HUES64 (cell line): ENCODE measurements around the gene ADAM12.

ENCODE experiments used
- H3K27ac ChIP-seq: 2 replicates; pipeline ENCODE4 v1.7.0; 2013; ENCODE audit warnings: low read depth, low read length, inconsistent platforms
- H3K27me3 ChIP-seq: 2 replicates; pipeline ENCODE4 v1.6.1; 2013; ENCODE audit warnings: mild to moderate bottlenecking, low read length; ENCODE audit not compliant: insufficient read depth
- H3K36me3 ChIP-seq: 2 replicates; pipeline ENCODE4 v1.6.1; 2013; ENCODE audit warnings: mild to moderate bottlenecking, low read length; ENCODE audit not compliant: insufficient read depth
- H3K4me1 ChIP-seq: 2 replicates; pipeline ENCODE4 v1.6.1; 2013; ENCODE audit warnings: mild to moderate bottlenecking, low read length, moderate library complexity; ENCODE audit not compliant: insufficient read depth
- H3K4me3 ChIP-seq: 2 replicates; pipeline ENCODE4 v1.5.1; 2013; ENCODE audit warnings: mild to moderate bottlenecking, low read length, moderate library complexity
- H3K9ac ChIP-seq: 2 replicates; pipeline ENCODE4 v1.6.1; 2013; ENCODE audit warnings: mild to moderate bottlenecking, low read depth, low read length
- H3K9me3 ChIP-seq: 2 replicates; pipeline ENCODE4 v1.6.1; 2013; ENCODE audit warnings: low read depth, low read length; ENCODE audit not compliant: insufficient read depth
- WGBS: fragments of 150-250, 120-280 bp; methylation state at CpG from one replicate; pipeline ENCODE4 v1.1.7; 2013; ENCODE audit warnings: missing lambda C conversion rate; 5-methylcytosine and 5-hydroxymethylcytosine counted together

Gene ADAM12

DNA sequence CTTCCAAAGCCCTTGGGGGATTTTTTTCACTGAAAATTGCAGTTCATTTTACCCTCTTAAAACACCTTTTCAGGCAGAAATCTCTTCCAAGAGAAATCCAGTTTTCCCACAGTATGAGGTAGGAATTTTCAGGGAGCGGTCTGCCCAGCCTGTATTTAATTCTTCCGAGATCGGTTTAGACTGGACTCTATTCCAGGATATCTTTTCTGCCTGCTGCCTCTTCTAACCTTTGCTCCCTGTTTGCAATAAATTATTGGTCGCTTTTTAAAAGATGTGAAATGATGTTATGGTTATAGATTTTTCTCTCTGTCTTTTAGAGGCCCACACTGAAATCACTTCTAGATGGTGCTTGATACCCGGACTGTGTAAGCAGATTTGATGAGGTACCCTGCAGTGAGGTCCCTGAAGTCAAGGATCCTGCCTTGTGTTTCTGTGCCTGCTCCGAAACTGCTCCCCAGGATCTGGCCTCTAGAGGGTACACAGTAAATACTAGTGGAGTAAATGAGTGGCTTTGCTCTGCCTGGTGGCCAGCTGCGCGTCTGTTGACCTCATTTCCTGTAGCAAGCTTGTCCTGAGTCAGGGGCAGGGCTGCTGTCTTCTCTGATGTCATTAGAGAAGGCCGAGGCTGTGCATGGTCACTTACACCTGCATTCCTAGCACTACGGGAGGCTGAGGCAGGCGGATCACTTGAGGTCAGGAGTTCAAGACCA lies 300.3 kb downstream of the ADAM12 start:
- 87% methylated on average over 11 of the region's 11 CpGs for WGBS
- H3K4me3 ChIP-seq, result no peak overlapping the region
- H3K27me3 ChIP-seq, result no peaks in the 10 kb centered on the region
- no peaks in the 10 kb centered on the region for H3K4me1 ChIP-seq
- no peak overlapping the region for H3K27ac ChIP-seq
- H3K9me3 ChIP-seq, result no peaks in the 10 kb centered on the region
- H3K9ac ChIP-seq, result no peak overlapping the region
- no peaks in the 10 kb centered on the region for H3K36me3 ChIP-seq

DNA sequence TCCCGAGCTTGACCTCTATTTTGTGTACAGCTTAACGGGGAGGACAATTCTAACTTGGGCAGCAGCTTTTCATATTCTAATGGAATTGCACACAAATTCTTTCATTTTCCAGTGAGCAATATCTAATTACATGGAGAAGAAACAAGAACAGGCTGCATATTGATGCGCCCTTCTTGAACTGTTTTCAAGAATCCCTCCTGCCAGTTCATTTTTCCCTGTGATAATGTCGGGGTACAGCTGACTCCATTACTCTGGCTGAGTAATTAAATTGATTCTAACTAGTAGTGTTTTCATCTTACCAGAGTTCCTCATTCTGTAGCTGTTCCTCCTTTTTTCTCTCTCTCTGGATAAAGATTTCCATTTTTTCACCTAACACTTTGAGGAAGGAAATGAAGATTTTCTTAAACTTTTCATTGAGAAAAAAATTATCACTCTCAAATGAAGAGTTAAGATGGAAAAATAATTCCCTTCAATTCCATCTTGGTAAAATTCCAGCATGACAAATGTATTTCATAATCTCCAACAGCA lies 301.1 kb downstream of the ADAM12 start:
- H3K9ac ChIP-seq, result no peak overlapping the region
- WGBS, result 95% methylated on average over 3 of the region's 4 CpGs

DNA sequence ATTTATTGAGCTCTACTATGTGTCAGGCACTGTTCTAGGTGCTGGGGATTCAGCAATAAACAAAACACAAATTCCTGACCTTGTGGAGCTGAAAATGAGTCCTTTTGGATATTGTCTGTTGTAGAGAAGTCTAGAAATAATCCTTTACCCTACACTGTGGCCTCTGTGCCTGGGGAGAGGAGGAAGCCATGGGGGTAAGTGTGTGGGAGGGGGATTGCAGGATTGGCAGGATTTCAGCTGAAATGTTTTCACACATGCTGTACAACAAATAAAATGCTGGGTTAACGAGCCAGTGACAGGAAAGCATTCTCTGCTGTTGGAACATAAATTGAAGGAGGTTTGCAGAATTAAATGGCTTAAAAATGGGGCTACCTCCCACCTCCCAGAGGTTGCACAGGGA lies 302.5 kb downstream of the ADAM12 start:
- Histone ChIP-seq H3K4me3 (no peak overlapping the region), H3K4me1 (no peaks in the 10 kb centered on the region), H3K27me3 (no peaks in the 10 kb centered on the region), H3K36me3 (no peaks in the 10 kb centered on the region), H3K27ac (no peak overlapping the region), H3K9me3 (no peaks in the 10 kb centered on the region), H3K9ac (no peak overlapping the region)
- 88% methylated on average over 1 of the region's 1 CpG for WGBS

More for the DNA sequence above, 301.1 kb downstream of the ADAM12 start:
- H3K36me3 ChIP-seq, result no peaks in the 10 kb centered on the region
- H3K27ac ChIP-seq, result no peak overlapping the region
- H3K4me1 ChIP-seq, result no peaks in the 10 kb centered on the region
- no peaks in the 10 kb centered on the region for H3K9me3 ChIP-seq
- no peaks in the 10 kb centered on the region for H3K27me3 ChIP-seq
- H3K4me3 ChIP-seq, result no peak overlapping the region

DNA sequence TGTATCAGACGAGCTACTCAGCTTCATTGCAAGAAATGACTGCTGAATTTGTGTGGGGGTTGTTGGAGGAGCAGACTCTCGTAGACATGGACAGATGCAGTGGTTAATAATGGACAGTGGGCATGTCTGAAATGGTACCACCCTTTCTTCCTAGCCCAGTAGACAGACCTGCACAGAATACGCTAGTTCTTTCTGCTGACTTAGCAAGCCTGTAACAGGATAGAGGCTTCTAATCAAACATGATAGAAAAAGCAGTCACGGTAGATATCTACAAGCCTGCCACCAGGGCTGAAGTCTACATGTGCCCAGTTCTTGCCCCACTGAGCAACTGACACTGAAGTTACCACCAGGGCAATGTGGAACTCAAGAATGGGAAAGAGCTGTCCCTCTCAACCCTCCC lies 303.9 kb downstream of the ADAM12 start:
- Histone ChIP-seq H3K27ac (no peak overlapping the region), H3K9me3 (no peaks in the 10 kb centered on the region), H3K36me3 (no peaks in the 10 kb centered on the region), H3K4me3 (no peak overlapping the region), H3K4me1 (no peaks in the 10 kb centered on the region), H3K27me3 (no peaks in the 10 kb centered on the region), H3K9ac (no peak overlapping the region)
- WGBS, result 95% methylated on average over 4 of the region's 4 CpGs

DNA sequence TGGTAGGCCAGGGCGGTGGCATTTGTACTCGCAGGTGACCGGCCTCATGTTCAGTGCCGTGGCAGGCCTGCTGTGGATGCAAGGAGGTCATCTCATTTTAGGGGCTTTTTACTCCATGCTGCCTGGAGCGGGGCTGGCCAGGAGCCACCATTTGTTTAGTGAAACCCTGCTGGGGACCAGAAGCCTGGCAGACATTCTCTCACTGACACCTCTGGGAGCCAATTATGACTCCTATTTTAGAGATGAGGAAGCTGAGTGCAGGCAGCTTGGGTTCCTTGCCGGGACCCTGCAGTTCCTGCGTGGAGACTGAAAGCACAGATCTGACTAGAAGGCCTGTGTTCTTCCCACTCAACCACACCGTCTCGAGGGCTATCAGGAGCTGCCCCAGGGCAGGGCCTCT lies 305.3 kb downstream of the ADAM12 start:
- H3K4me1 ChIP-seq, result no peaks in the 10 kb centered on the region
- H3K4me3 ChIP-seq, result no peak overlapping the region
- H3K9me3 ChIP-seq, result no peaks in the 10 kb centered on the region
- 94% methylated on average over 9 of the region's 9 CpGs for WGBS
- no peaks in the 10 kb centered on the region for H3K36me3 ChIP-seq
- H3K9ac ChIP-seq, result no peak overlapping the region
- H3K27me3 ChIP-seq, result no peaks in the 10 kb centered on the region
- no peak overlapping the region for H3K27ac ChIP-seq

DNA sequence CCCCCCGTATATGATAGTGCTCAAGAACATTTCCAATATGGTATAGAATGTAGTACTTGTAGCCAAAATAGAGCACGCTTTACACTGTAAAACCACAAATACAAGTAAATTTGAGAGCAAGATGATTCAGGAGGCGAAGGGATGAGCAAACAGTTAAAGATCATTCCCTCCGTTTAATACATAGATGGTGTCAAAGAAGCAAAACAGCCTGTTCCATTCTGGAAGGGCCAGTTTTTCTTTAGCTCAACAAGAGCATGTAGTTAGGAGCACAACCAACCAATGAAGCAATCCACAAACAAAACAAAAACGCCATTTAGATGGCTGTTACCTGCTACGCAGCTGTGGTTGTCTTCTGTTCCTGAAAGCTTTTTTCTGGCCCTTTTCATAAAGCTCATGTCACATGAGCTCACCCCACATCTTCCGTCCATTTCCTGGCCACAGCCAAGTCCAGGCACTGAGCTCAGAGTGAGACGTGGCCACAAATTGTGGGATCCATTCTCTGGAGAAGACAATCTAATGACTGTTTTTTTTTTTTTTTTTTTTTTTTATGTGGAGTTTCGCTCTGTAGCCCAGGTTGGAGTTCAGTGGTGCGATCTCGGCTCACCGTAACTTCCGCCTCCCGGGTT lies 306.3 kb downstream of the ADAM12 start:
- Histone ChIP-seq H3K36me3 (no peaks in the 10 kb centered on the region), H3K27ac (no peak overlapping the region), H3K4me1 (no peaks in the 10 kb centered on the region)

DNA sequence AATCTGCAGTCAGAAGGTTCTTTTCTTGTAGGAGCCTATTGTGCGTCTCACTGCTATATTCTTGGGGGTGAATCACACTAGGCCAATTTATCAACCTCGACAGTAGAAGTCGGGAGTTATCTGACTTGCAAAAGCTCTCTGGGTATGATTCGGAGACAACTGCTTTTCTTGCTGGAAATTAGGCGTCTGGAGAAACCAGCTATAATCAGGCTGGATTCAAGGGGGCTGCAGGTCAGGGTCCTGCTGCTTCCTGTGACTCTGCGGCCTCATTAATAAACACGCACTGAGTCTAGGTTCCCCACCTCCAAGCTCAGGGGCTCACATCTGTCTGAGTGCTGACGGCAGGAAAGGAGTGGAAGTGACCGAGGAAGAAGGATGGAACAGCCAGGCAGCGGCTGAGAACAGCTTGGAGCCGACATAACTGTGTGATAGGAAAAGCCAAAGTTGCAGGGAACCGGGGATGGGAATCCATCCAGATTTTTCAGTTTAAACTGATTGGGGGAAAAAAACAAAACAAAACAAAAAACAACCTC lies 307.3 kb downstream of the ADAM12 start:
- Histone ChIP-seq H3K4me3 (no peak overlapping the region), H3K9ac (no peak overlapping the region), H3K27me3 (no peaks in the 10 kb centered on the region), H3K4me1 (no peaks in the 10 kb centered on the region), H3K36me3 (no peaks in the 10 kb centered on the region), H3K9me3 (no peaks in the 10 kb centered on the region), H3K27ac (no peak overlapping the region)
- WGBS, result 80% methylated on average over 12 of the region's 12 CpGs

More for the DNA sequence above, 306.3 kb downstream of the ADAM12 start:
- Histone ChIP-seq H3K27me3 (no peaks in the 10 kb centered on the region), H3K9me3 (no peaks in the 10 kb centered on the region), H3K4me3 (no peak overlapping the region), H3K9ac (no peak overlapping the region)
- WGBS, result 97% methylated on average over 14 of the region's 14 CpGs

DNA sequence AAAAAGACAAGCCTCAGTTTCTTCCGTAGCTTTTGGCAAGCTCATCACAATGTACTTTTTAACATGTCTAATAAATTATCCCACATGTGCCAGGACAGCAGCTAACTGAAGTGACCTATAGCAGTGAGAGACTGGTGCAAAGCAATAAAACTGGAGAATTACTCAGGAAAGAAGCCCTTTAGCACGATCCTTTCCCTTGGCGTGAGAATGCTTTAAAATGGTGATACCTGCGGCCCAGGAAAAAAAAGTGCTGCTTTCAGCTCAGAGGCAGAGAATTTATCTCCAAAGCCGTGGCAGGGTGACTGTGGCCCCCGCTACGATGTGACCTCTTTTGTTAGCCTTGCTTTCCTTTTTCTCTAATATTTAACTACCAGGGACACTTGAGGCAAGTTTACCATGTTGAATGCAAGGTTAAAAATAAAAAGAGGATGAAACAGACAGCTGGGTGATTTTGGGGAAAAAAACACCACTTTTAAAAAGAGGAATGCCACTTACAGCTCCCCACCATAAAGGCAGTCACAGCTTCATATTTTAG lies 307.9 kb downstream of the ADAM12 start:
- 90% methylated on average over 7 of the region's 7 CpGs for WGBS
- Histone ChIP-seq H3K4me1 (no peaks in the 10 kb centered on the region), H3K9me3 (no peaks in the 10 kb centered on the region), H3K27ac (no peak overlapping the region), H3K36me3 (no peaks in the 10 kb centered on the region), H3K4me3 (no peak overlapping the region), H3K27me3 (no peaks in the 10 kb centered on the region), H3K9ac (no peak overlapping the region)

DNA sequence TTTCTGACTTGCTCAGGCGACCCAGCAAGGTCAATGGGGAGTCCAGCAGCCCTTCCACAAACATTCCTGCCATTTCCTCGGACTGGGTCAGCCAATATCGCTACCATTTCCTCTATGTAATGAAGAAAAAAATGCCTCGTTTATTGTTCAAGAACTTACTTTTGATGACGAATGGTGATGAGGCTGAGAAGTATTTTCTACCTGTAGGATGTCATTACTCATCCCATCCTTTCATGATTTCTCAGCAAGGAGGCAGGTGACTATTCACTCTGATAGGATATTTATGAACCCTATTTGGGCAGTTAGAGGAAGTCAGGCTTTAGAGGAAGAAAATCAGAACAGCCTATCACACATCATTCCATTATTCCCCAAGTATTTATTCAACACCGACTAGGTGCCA lies 313.3 kb downstream of the ADAM12 start:
- WGBS, result 90% methylated on average over 5 of the region's 6 CpGs
- Histone ChIP-seq H3K4me1 (no peaks in the 10 kb centered on the region), H3K36me3 (no peaks in the 10 kb centered on the region), H3K9ac (no peak overlapping the region), H3K4me3 (no peak overlapping the region), H3K27ac (no peak overlapping the region), H3K9me3 (no peaks in the 10 kb centered on the region), H3K27me3 (no peaks in the 10 kb centered on the region)

DNA sequence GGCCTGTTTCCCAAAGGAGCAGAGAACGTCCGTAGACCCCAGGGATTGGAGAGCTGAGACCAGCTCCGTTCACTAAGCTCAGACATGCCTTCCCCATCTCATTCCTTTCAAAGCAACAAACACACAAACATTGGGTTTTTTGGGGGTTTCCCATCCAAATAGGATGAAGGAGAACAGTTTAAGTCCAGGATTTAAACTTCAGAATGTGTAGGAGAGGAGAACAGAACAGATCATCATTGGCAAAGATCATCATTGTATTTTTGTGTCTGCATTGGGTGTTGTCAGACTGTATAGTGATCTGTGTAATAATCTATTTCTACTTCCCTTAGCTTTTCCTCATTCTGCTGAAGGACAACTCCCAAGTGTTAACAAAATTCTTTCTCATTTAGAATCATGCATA lies 314.0 kb downstream of the ADAM12 start:
- Histone ChIP-seq H3K9ac (no peak overlapping the region), H3K27ac (no peak overlapping the region), H3K27me3 (no peaks in the 10 kb centered on the region), H3K36me3 (no peaks in the 10 kb centered on the region), H3K9me3 (no peaks in the 10 kb centered on the region), H3K4me3 (no peak overlapping the region), H3K4me1 (no peaks in the 10 kb centered on the region)
- 98% methylated on average over 3 of the region's 3 CpGs for WGBS

DNA sequence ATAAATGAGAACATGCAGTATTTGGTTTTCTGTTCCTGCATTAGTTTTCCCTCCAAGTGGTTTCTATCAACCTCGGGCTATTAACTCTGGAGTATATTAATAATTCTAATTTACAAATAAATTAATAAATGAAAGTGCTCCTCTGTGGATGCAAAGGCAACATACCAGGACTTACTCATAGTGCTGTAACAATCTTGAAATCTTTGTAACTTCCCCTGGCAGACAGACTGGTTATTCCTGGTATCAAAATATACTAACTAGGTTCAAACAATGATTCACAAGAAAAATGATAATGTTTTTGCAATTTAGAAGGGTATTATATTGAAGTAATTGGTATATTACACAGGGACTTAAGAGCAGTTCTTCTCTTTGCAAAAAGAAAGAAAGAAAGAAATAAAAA lies 314.7 kb downstream of the ADAM12 start:
- Histone ChIP-seq H3K9me3 (no peaks in the 10 kb centered on the region), H3K27ac (no peak overlapping the region), H3K9ac (no peak overlapping the region), H3K36me3 (no peaks in the 10 kb centered on the region), H3K4me1 (no peaks in the 10 kb centered on the region), H3K27me3 (no peaks in the 10 kb centered on the region), H3K4me3 (no peak overlapping the region)
- WGBS, result no CpG with 5 or more reads among the region's 1 CpG
